GM10847 (cell line): ENCODE data around the gene ETV1.

Experiments
- POLR2A ChIP-seq: IDR thresholded peaks from 2 replicates; pipeline ENCODE4 v1.6.1; 2011; ENCODE audit not compliant: insufficient read length; ENCODE audit errors: extremely low read depth

The ETV1 gene

GRCh38 chr7:13963925-13964324 lies 25.5 kb downstream of the ETV1 start:
- TF ChIP-seq POLR2A = no peak

- TF ChIP-seq POLR2A = no peak
These were observed 34.0 kb downstream of the ETV1 start for GRCh38 chr7:13955494-13955893.

- TF ChIP-seq POLR2A = no peak
These were observed 36.1 kb downstream of the ETV1 start for GRCh38 chr7:13953368-13953767.

GRCh38 chr7:13952921-13953320 lies 36.5 kb downstream of the ETV1 start:
- no peak for TF ChIP-seq POLR2A

- no peak for TF ChIP-seq POLR2A
These were observed 39.5 kb downstream of the ETV1 start for GRCh38 chr7:13949939-13950338.

GRCh38 chr7:13949445-13949844 lies 40.0 kb downstream of the ETV1 start:
- TF ChIP-seq POLR2A = no peak

GRCh38 chr7:13948019-13948801 lies 41.3 kb downstream of the ETV1 start:
- TF ChIP-seq POLR2A = no peak

GRCh38 chr7:13947535-13947934 lies 41.9 kb downstream of the ETV1 start:
- TF ChIP-seq POLR2A = no peak

GRCh38 chr7:13946181-13946580 lies 43.3 kb downstream of the ETV1 start:
- TF ChIP-seq POLR2A = no peak

GRCh38 chr7:13945670-13946069 lies 43.8 kb downstream of the ETV1 start:
- no peak for TF ChIP-seq POLR2A

- TF ChIP-seq POLR2A = no peak
These were observed 55.9 kb downstream of the ETV1 start for GRCh38 chr7:13933536-13933935.

GRCh38 chr7:13933091-13933490 lies 56.4 kb downstream of the ETV1 start:
- no peak for TF ChIP-seq POLR2A

GRCh38 chr7:13932131-13932530 lies 57.3 kb downstream of the ETV1 start:
- TF ChIP-seq POLR2A = no peak

- TF ChIP-seq POLR2A = no peak
These were observed 68.4 kb downstream of the ETV1 start for GRCh38 chr7:13921062-13921461.

GRCh38 chr7:13920053-13920697 lies 69.3 kb downstream of the ETV1 start:
- TF ChIP-seq POLR2A = no peak

GRCh38 chr7:13915891-13916290 lies 73.6 kb downstream of the ETV1 start:
- TF ChIP-seq POLR2A = no peak
